HCT116 (cell line): ENCODE measurements around the gene TSPAN5. TPM values are rescaled to one million over a fixed set of nuclear protein-coding genes. Genes with fewer than 3 reads are reported as not detected.

Experiments used
- ATAC-seq: fragments of 200-7000 bp; cut with Tn5 transposase; 2 replicates; pipeline ENCODE4 v1.9.1; 2020; ENCODE audit warnings: mild to moderate bottlenecking, moderate library complexity
- BruUV-seq: library from RNA; stranded (reverse); fragments of 400-500 nt; replicated peaks from 2 replicates; lab custom pipeline; 2021; lab: Mats Ljungman, UMichigan
- CTCF ChIA-PET: fragments of 300-600 bp; sonication (Branson Sonifier 250); formaldehyde crosslinking; loops from one replicate; lab custom pipeline; 2021; ENCODE audit warnings: antibody characterized with exemption; lab: Charles Lee
- POLR2A ChIA-PET: fragments of 300-600, 350-600 bp; sonication (Branson Sonifier 250); formaldehyde crosslinking; loops from one replicate; lab custom pipeline; 2021; ENCODE audit warnings: antibody characterized with exemption; lab: Charles Lee
- RAD21 ChIA-PET, 2 experiments: fragments of 300-600 bp; sonication (Branson Sonifier 250); formaldehyde crosslinking; loops; one replicate each; lab custom pipeline; 2023; ENCODE audit warnings: low total read pairs in 2 of 2; ENCODE audit not compliant: uncharacterized antibody in 2 of 2, unreplicated experiment in 2 of 2, low non-redundant PET in 1 of 2; lab: Charles Lee
- DNase-seq: peaks from one replicate; pipeline ENCODE4 v3.0.0-alpha.2; 2010; ENCODE audit warnings: low read depth, low spot score
- H2AFZ ChIP-seq: fragments of 200-600 bp; shearing (Covaris generic), sonication (generic); 2 replicates; pipeline ENCODE4 v1.6.1; 2017; ENCODE audit warnings: low read depth, mixed run types, mixed read lengths, antibody characterized with exemption, low read length; ENCODE audit not compliant: poor library complexity, severe bottlenecking
- H3K27ac ChIP-seq: 2 replicates; pipeline ENCODE4 v1.5.1; 2012; ENCODE audit warnings: low read depth, low read length
- H3K27me3 ChIP-seq: fragments of 200-600 bp; sonication (generic); 2 replicates; pipeline ENCODE4 v1.6.1; 2016; ENCODE audit warnings: mixed run types, low read length, mixed read lengths; ENCODE audit not compliant: insufficient read depth
- H3K36me3 ChIP-seq, 2 experiments: fragments of 200-500 bp in 1 of 2; fragments of 200-600 bp in 1 of 2; sonication (Bioruptor generic) in 1 of 2; sonication (generic) in 1 of 2; 2 replicates each; pipeline versions ENCODE4 v1.5.1 to v1.6.1; 2014 to 2016; ENCODE audit warnings: low read length in 2 of 2, inconsistent platforms in 1 of 2, mixed read lengths in 1 of 2, mixed run types in 1 of 2; ENCODE audit not compliant: insufficient read depth in 2 of 2, control insufficient read depth in 1 of 2
- H3K4me1 ChIP-seq, 2 experiments: fragments of 200-600 bp in 1 of 2; sonication (generic) in 1 of 2; 2 replicates each; pipeline versions ENCODE4 v1.5.1 to v1.6.1; 2012 to 2017; ENCODE audit warnings: low read length in 2 of 2, inconsistent platforms in 1 of 2, mild to moderate bottlenecking in 1 of 2, mixed read lengths in 1 of 2, mixed run types in 1 of 2, moderate library complexity in 1 of 2; ENCODE audit not compliant: insufficient read depth in 2 of 2, control insufficient read depth in 1 of 2
- H3K4me2 ChIP-seq: fragments of 200-600 bp; sonication (generic); 2 replicates; pipeline ENCODE4 v1.6.1; 2017; ENCODE audit warnings: mixed run types, low read length, mixed read lengths
- H3K4me3 ChIP-seq, 2 experiments: fragments of 200-600 bp in 1 of 2; sonication (generic) in 1 of 2; replicated peaks in 1 of 2; 2 replicates each; pipeline ENCODE4 v1.5.1; 2011 to 2016; ENCODE audit warnings: low read length in 2 of 2, control low read depth in 1 of 2, low read depth in 1 of 2, mild to moderate bottlenecking in 1 of 2, mixed read lengths in 1 of 2, mixed run types in 1 of 2
- H3K79me2 ChIP-seq: fragments of 200-600 bp; sonication (generic); 2 replicates; pipeline ENCODE4 v1.6.1; 2017; ENCODE audit warnings: mild to moderate bottlenecking, mixed run types, low read length, moderate library complexity, mixed read lengths; ENCODE audit not compliant: insufficient read depth
- H3K9ac ChIP-seq: fragments of 200-600 bp; sonication (generic); 2 replicates; pipeline ENCODE4 v1.6.1; 2016; ENCODE audit warnings: low read length, mixed read lengths
- H3K9me2 ChIP-seq: fragments of 200-600 bp; sonication (generic), shearing (Covaris generic); 2 replicates; pipeline ENCODE4 v1.6.1; 2017; ENCODE audit warnings: mixed run types, mild to moderate bottlenecking, moderate library complexity; ENCODE audit not compliant: insufficient read depth
- H3K9me3 ChIP-seq, 2 experiments: fragments of 200-500 bp in 1 of 2; fragments of 200-600 bp in 1 of 2; sonication (Bioruptor generic) in 1 of 2; sonication (generic) in 1 of 2; 2 replicates each; pipeline ENCODE4 v1.6.1; 2014 to 2017; ENCODE audit warnings: low read length in 2 of 2, mixed read lengths in 2 of 2, inconsistent platforms in 1 of 2, low read depth in 1 of 2, mild to moderate bottlenecking in 1 of 2, mixed run types in 1 of 2, moderate library complexity in 1 of 2; ENCODE audit not compliant: control insufficient read depth in 1 of 2, insufficient read depth in 1 of 2
- H4K20me1 ChIP-seq: fragments of 200-600 bp; sonication (generic), shearing (Covaris generic); 2 replicates; pipeline ENCODE4 v1.6.1; 2017; ENCODE audit warnings: mixed run types, mild to moderate bottlenecking, moderate library complexity; ENCODE audit not compliant: insufficient read depth
- ATF3 ChIP-seq: IDR thresholded peaks from 2 replicates; pipeline ENCODE4 v1.6.1; 2012
- CBX3 ChIP-seq: IDR thresholded peaks from 2 replicates; pipeline ENCODE4 v1.6.1; 2012; ENCODE audit warnings: low read depth
- CEBPB ChIP-seq: IDR thresholded peaks from 2 replicates; pipeline ENCODE4 v1.6.1; 2012; ENCODE audit warnings: low read depth
- EGR1 ChIP-seq: IDR thresholded peaks from 2 replicates; pipeline ENCODE4 v1.6.1; 2012; ENCODE audit warnings: low read depth
- EZH2 ChIP-seq: fragments of 200-600 bp; sonication (generic); IDR thresholded peaks from 2 replicates; pipeline ENCODE4 v1.6.1; 2017; ENCODE audit warnings: antibody characterized with exemption, mixed run types
- EZH2phosphoT487 ChIP-seq: fragments of 200-600 bp; IDR thresholded peaks from 2 replicates; pipeline ENCODE4 v1.6.1; 2018; ENCODE audit warnings: antibody characterized with exemption, borderline replicate concordance
- JUND ChIP-seq: IDR thresholded peaks from 2 replicates; pipeline ENCODE4 v1.6.1; 2012
- POLR2A ChIP-seq: IDR thresholded peaks from 2 replicates; pipeline ENCODE4 v1.7.0; 2011; ENCODE audit warnings: borderline replicate concordance; ENCODE audit not compliant: insufficient read depth, insufficient read length; ENCODE audit errors: extremely low read depth
- RAD21 ChIP-seq: IDR thresholded peaks from 2 replicates; pipeline ENCODE4 v1.6.1; 2012; ENCODE audit warnings: low read depth, mild to moderate bottlenecking
- REST ChIP-seq: IDR thresholded peaks from 2 replicates; pipeline ENCODE4 v1.6.1; 2012; ENCODE audit warnings: low read depth
- SIN3A ChIP-seq: IDR thresholded peaks from 2 replicates; pipeline ENCODE4 v1.6.1; 2012; ENCODE audit warnings: low read depth
- SP1 ChIP-seq: IDR thresholded peaks from 2 replicates; pipeline ENCODE4 v1.6.1; 2012; ENCODE audit warnings: low read depth
- TCF7L2 ChIP-seq: IDR thresholded peaks from 2 replicates; pipeline ENCODE4 v1.7.0; 2011; ENCODE audit warnings: borderline replicate concordance, inconsistent platforms; ENCODE audit not compliant: insufficient read depth, insufficient read length; ENCODE audit errors: extremely low read depth
- ZNF274 ChIP-seq: fragments of 200-500 bp; sonication (Bioruptor generic); IDR thresholded peaks from 2 replicates; pipeline ENCODE4 v1.6.1; 2014; ENCODE audit warnings: mild to moderate bottlenecking, low read depth, low read length, inconsistent platforms
- intact Hi-C: fragments of 100-400 bp; cut with micrococcal nuclease; formaldehyde crosslinking; loops from 2 replicates; pipeline ENCODE4 v1.10.0; 2022
- total RNA-seq: library from RNA; stranded (reverse); gene quantifications from one replicate; pipeline ENCODE4 v1.2.1, GENCODE V29; 2021; ENCODE audit not compliant: unreplicated experiment
- TF ChIP-seq, protein P1 (sequence below): IDR thresholded peaks from 2 replicates; pipeline ENCODE4 v1.6.1; 2012
- TF ChIP-seq, protein P2 (sequence below): IDR thresholded peaks from 2 replicates; pipeline ENCODE4 v1.6.1; 2011; ENCODE audit warnings: mild to moderate bottlenecking, low read length, moderate library complexity; ENCODE audit not compliant: insufficient replicate concordance; ENCODE audit errors: extremely low read depth
- TF ChIP-seq, protein P3 (sequence below), 3 experiments: fragments of 200-600 bp in 1 of 3; sonication (generic) in 1 of 3; IDR thresholded peaks in 2 of 3; conservative IDR thresholded peaks in 1 of 3; 2 replicates each; pipeline ENCODE4 v1.5.1; 2012 to 2017; ENCODE audit warnings: low read depth in 2 of 3, low read length in 2 of 3, antibody characterized with exemption in 1 of 3, borderline replicate concordance in 1 of 3, control low read depth in 1 of 3, mild to moderate bottlenecking in 1 of 3, mixed read lengths in 1 of 3, mixed run types in 1 of 3, moderate library complexity in 1 of 3; ENCODE audit not compliant: insufficient read depth in 1 of 3

TSPAN5 gene
- total RNA-seq, 1 experiment from 2014 or later: 56.8 TPM

DNA sequence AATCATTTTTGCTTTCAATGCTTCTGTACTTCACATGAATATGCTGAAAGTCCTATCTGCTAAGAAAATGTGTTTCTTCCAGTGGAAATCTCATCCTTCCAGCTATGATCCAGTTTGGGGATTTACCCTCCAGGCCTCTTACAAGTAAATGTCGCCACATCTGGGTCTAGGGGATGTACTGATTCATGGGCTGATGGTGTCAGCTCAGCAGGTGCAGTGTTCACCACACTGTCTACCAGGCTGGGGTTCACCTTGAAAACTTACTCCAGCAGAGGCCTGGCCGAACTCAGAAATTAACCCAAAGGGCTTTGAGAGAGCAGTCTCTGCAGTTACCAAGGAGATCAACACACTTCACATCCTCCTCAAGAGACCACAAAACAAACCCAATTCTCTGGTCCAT, 154.3 kb downstream of the TSPAN5 start:
- TF ChIP-seq, protein P1, sequence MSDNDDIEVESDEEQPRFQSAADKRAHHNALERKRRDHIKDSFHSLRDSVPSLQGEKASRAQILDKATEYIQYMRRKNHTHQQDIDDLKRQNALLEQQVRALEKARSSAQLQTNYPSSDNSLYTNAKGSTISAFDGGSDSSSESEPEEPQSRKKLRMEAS: no peak
- TF ChIP-seq EZH2phosphoT487 (no peak), ATF3 (no peak), CBX3 (no peak), EGR1 (no peak), RAD21 (no peak), TCF7L2 (no peak), POLR2A (no peak), JUND (no peak), SIN3A (no peak), CEBPB (no peak), ZNF274 (no peak), SP1 (no peak), EZH2 (no peak), REST (no peak)
- TF ChIP-seq, protein P2, sequence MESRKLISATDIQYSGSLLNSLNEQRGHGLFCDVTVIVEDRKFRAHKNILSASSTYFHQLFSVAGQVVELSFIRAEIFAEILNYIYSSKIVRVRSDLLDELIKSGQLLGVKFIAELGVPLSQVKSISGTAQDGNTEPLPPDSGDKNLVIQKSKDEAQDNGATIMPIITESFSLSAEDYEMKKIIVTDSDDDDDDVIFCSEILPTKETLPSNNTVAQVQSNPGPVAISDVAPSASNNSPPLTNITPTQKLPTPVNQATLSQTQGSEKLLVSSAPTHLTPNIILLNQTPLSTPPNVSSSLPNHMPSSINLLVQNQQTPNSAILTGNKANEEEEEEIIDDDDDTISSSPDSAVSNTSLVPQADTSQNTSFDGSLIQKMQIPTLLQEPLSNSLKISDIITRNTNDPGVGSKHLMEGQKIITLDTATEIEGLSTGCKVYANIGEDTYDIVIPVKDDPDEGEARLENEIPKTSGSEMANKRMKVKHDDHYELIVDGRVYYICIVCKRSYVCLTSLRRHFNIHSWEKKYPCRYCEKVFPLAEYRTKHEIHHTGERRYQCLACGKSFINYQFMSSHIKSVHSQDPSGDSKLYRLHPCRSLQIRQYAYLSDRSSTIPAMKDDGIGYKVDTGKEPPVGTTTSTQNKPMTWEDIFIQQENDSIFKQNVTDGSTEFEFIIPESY: no peak
- TF ChIP-seq, protein P3, sequence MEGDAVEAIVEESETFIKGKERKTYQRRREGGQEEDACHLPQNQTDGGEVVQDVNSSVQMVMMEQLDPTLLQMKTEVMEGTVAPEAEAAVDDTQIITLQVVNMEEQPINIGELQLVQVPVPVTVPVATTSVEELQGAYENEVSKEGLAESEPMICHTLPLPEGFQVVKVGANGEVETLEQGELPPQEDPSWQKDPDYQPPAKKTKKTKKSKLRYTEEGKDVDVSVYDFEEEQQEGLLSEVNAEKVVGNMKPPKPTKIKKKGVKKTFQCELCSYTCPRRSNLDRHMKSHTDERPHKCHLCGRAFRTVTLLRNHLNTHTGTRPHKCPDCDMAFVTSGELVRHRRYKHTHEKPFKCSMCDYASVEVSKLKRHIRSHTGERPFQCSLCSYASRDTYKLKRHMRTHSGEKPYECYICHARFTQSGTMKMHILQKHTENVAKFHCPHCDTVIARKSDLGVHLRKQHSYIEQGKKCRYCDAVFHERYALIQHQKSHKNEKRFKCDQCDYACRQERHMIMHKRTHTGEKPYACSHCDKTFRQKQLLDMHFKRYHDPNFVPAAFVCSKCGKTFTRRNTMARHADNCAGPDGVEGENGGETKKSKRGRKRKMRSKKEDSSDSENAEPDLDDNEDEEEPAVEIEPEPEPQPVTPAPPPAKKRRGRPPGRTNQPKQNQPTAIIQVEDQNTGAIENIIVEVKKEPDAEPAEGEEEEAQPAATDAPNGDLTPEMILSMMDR (IDR thresholded peaks at IDR 0.05 in 2 of 3, conservative IDR thresholded peaks at IDR 0.05 in 1 of 3; ENCODE audit: borderline replicate concordance in 1 of 3, insufficient read depth in 1 of 3, low read depth in 2 of 3, low read length in 2 of 3): no peak
- no peaks in the 10 kb centered on the region for H4K20me1 ChIP-seq
- no TSS peak for BruUV-seq
- intact Hi-C loops: no loop called here
- H3K36me3 ChIP-seq: peaks cover 0 to 9% of the 10 kb centered on the region in 2 experiments; a peak in 1 of 4 replicates
- H3K9me2 ChIP-seq: no peaks in the 10 kb centered on the region
- ChIA-PET CTCF (no interaction called here), POLR2A (no interaction called here), RAD21 (no interaction called here)
- ATAC-seq (no peak), DNase-seq (no peak)
- peaks cover 15 to 48% of the 10 kb centered on the region in 2 experiments; a peak in 3 of 4 replicates for H3K4me1 ChIP-seq
- H2AFZ ChIP-seq: no peak overlapping the region
- no peak overlapping the region for H3K4me3 ChIP-seq
- H3K9ac ChIP-seq: no peak overlapping the region
- H3K79me2 ChIP-seq: peaks cover 32% of the 10 kb centered on the region
- no peaks in the 10 kb centered on the region for H3K27me3 ChIP-seq
- H3K27ac ChIP-seq: no peak overlapping the region
- H3K4me2 ChIP-seq: no peak overlapping the region
- no peaks in the 10 kb centered on the region for H3K9me3 ChIP-seq
